Measurements from ENCODE around the gene TNNI3K. TPM values are rescaled to one million over a fixed set of nuclear protein-coding genes. Genes with fewer than 3 reads are reported as not detected.

TNNI3K gene
- total RNA-seq, 4 donors from 2014 or later, result 0.63 to 4.5 (median 3.6) TPM

DNA sequence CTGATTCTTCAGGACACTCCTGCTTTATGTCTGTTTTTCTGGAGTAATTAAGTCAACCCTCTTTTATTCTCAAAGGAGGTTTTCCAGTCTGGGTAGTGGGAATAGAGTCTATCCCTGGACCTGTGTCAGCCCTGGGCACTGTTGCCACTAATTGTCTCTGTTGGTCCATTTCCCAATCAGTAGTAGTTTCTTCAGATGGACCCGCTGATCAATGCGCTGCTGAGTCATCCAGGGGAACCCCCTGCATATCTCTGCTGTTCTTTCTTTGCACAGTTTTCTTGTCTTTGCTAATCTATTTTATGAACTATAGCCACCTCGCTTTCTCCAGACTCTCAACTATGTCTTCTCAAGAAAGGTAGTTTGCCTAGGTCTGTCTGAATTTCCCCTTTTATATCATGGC, 82.5 kb downstream of the TNNI3K start:
- intact Hi-C loops (cut with DNase I), result no loop called here
- 93% methylated on average over 3 of the region's 3 CpGs for WGBS
- no peak for DNase-seq (ENCODE audit: extremely low spot score)
- Histone ChIP-seq H3K27ac (replicated peaks in 1 of 4) (no peak overlapping the region), H3K4me3 (no peak overlapping the region), H3K27me3 (no peaks in the 10 kb centered on the region), H3K9me3 (no peaks in the 10 kb centered on the region), H3K4me1 (no peaks in the 10 kb centered on the region), H3K36me3 (no peaks in the 10 kb centered on the region)
- TF ChIP-seq EP300 (IDR thresholded peaks at IDR 0.05) (no peak), POLR2AphosphoS5 (IDR thresholded peaks at IDR 0.05) (no peak), POLR2A (IDR thresholded peaks at IDR 0.05; ENCODE audit: low read depth) (no peak), CTCF (IDR thresholded peaks at IDR 0.05) (no peak)

GRCh38 chr1:74323937-74324473, 88.8 kb downstream of the TNNI3K start:
- WGBS, result 77% methylated on average over 1 of the region's 1 CpG
- DNase-seq (ENCODE audit: extremely low spot score), result no peak
- TF ChIP-seq POLR2A (IDR thresholded peaks at IDR 0.05; ENCODE audit: low read depth), result no peak
- TF ChIP-seq POLR2AphosphoS5 (IDR thresholded peaks at IDR 0.05), result no peak
- no peak for TF ChIP-seq CTCF (IDR thresholded peaks at IDR 0.05)
- no peak for TF ChIP-seq EP300 (IDR thresholded peaks at IDR 0.05)
- Histone ChIP-seq H3K4me3 (no peak overlapping the region), H3K9me3 (no peaks in the 10 kb centered on the region), H3K27ac (replicated peaks in 1 of 4) (no peak overlapping the region), H3K27me3 (no peaks in the 10 kb centered on the region), H3K4me1 (peaks cover 0 to 10% (median 0%) of the 10 kb centered on the region in 4 donors), H3K36me3 (no peaks in the 10 kb centered on the region)
- intact Hi-C loops (cut with DNase I), result no loop called here

DNA sequence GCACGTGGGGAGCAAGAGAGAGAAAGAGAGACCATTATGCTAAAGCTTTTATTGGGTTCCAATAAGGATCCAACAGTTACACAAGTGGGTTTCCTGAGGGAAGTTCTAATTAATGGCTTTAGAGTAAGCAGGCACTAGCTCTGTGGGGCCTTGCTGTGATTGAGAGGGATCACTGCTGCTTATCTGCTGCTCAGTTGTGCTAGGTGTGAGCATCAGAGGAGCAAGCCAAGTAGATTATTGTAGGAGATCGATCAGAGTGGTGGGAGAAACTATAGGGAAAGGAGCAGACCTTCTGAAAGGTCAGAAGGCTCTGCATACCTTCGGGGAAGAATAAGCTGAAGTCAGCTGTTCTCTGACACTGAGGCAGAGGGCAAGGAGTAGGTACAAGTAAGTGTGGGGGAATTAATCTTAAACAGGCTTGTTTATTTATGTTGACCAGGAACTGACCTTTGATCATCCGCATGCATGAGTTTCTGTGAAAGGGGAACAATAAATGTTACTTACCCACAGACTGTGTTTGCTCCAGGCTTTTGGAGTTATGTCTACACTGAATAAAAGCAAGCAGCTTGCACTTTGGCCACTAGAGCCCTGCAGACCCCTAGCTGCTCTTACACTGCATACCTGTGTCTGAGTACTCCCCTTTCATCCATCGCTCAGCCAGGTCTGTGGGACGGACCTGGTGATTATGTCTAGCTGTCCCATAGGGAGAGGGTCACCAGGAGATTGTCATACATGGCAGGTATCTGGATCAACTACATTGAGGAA, 89.7 kb downstream of the TNNI3K start:
- H3K27me3 ChIP-seq, result no peaks in the 10 kb centered on the region
- no peak for DNase-seq (ENCODE audit: extremely low spot score)
- intact Hi-C loops (cut with DNase I), result no loop called here
- no peak overlapping the region for H3K27ac ChIP-seq (replicated peaks in 1 of 4)
- no peaks in the 10 kb centered on the region for H3K9me3 ChIP-seq
- no peak overlapping the region for H3K4me3 ChIP-seq
- peaks cover 0 to 10% (median 0%) of the 10 kb centered on the region in 4 donors for H3K4me1 ChIP-seq
- 81% methylated on average over 6 of the region's 6 CpGs for WGBS
- H3K36me3 ChIP-seq, result no peaks in the 10 kb centered on the region
- TF ChIP-seq POLR2AphosphoS5 (IDR thresholded peaks at IDR 0.05) (no peak), CTCF (IDR thresholded peaks at IDR 0.05) (no peak), POLR2A (IDR thresholded peaks at IDR 0.05; ENCODE audit: low read depth) (no peak), EP300 (IDR thresholded peaks at IDR 0.05) (no peak)

DNA sequence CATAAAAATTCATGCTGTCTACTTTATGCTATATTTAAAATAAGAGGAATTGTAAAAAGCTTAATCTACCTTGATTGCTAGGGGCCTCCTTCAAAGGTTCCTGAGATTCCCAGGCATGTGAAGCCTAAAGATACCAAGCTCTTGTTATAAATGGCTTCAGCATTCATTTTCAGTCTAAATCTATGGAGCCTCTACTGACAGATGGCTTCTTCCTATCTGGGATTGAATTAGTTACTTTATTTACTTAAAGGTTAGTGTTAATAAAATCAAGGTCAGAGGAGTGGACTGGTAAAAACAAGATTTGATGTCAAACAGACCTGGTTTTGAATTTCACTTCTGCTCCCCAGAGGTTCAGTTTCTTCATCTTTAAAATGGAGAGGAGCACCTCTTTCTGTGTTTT, 93.7 kb downstream of the TNNI3K start:
- intact Hi-C loops (cut with DNase I), result no loop called here
- Histone ChIP-seq H3K4me1 (no peaks in the 10 kb centered on the region), H3K27ac (replicated peaks in 1 of 4) (no peak overlapping the region), H3K36me3 (peaks cover 0 to 4% (median 0%) of the 10 kb centered on the region in 4 donors), H3K27me3 (no peaks in the 10 kb centered on the region), H3K4me3 (no peak overlapping the region), H3K9me3 (no peaks in the 10 kb centered on the region)
- no peak for TF ChIP-seq EP300 (IDR thresholded peaks at IDR 0.05)
- TF ChIP-seq CTCF (IDR thresholded peaks at IDR 0.05), result no peak
- TF ChIP-seq POLR2AphosphoS5 (IDR thresholded peaks at IDR 0.05), result no peak
- no peak for TF ChIP-seq POLR2A (IDR thresholded peaks at IDR 0.05; ENCODE audit: low read depth)
- no peak for DNase-seq (ENCODE audit: extremely low spot score)

Data from esophagus muscularis mucosa (tissue), 4 donors.